Measurements from ENCODE around the gene METTL1.
"Not testable (repeated sequence)": the region's sequence is repeated elsewhere in the genome, so short reads cannot be mapped to it uniquely, and the experiment has no call there.

METTL1 gene

GRCh38 chr12:57796996-57797395, 25.1 kb upstream of the METTL1 start:
- DNase-seq: no peak

DNA sequence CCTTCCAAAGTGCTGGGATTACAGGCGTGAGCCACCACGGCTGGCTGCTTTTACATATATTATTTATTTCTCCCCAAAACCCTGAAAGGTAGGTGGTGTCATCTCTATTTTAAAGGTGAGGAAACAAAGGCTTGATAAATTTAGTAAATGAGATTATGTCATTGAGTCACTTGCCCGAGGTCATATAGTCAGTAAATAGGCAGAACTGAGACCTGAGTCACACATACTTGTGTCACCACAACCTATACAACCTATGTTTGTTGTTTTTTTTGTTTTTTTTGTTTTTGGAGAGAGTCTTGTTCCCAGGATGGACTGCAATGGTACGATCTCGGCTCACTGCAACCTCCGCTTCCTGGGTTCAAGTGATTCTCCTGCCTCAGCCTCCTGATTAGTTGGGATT, 23.4 kb upstream of the METTL1 start:
- DNase-seq: no peak

DNA sequence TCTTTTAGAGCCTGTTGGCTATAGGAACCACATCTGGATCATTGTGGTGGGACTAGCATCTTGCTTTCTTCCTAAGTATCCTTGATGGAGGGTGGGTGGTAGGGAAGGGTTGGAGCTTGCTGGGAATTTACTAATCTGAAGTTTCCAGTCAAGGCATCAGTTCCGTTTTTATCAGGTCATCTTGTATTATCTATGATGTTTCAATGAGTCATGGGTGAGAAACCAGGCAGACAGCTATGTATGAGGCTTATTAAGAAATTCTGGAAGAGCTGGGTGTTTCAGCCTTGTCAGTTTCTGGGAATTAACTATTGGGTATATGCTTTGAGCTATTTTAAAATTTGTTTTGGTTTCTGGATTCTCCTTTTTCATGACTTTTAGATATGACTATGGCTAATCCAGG, 22.0 kb upstream of the METTL1 start:
- DNase-seq: peak; percentile 4

DNA sequence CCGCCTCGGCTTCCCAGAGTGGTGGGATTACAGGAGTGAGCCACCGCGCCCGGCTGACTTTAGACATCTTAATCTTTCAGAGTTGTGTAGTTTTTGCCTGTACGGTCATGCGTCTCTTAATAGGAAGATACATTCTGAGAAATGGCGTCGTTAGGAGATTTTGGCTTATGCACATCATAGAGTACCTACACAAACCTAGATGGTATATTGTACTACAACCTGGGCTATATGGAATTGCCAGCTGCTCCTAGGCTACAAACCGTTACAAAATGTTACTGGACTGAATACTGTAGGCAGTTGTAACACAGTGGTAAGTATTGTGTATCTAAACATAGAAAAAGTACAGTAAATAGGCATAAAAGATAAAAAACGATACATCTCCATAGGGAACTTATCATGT, 12.0 kb upstream of the METTL1 start:
- no peak for DNase-seq

GRCh38 chr12:57783466-57783801, 11.5 kb upstream of the METTL1 start:
- no peak for DNase-seq

DNA sequence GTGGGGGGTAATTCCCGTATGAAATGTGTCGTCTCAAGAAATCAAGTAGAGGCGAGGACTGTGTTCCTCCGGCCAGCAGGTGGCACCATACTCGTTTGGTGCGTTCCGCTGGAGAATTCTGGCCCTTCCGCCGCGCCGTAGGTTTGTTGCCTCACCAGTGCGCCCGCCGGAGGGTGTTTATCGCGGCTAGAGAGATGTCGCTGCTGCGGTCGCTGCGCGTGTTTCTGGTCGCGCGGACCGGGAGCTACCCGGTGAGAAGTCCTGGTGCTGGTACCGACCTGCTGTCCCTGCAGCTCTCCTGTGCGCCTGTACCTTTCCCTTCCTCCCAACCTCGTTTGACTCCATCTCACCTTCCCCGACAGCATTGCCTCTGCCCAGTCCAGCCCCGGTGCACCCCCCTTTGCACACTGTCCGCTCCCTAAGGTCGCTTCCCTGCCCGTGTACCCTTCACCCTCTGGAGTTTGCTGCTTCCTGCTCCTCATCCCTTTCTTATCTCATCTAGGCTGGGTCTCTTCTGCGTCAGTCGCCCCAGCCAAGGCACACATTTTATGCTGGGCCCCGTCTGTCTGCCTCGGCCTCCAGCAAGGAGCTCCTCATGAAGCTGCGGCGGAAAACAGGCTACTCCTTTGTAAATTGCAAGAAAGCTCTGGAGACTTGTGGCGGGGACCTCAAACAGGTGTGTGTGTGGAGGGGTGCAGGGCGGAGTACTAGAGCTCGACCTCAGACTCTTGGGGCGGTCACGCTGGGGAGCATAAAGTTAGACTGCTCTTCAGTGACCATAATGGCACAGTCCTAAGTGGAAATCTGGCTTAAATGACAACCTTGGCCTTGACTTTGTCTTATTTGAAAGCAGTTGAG, 10.9 kb upstream of the METTL1 start, which contains the start of gene TSFM:
Gene TSFM, plus strand, starts transcription at position 180 of the 858 bp plus-strand sequence. Its CDS starts 15 bp downstream, at position 195.
- DNase-seq: peak; percentile 97

- DNase-seq: no peak
Observed at GRCh38 chr12:57782243-57782607, 10.3 kb upstream of the METTL1 start.

DNA sequence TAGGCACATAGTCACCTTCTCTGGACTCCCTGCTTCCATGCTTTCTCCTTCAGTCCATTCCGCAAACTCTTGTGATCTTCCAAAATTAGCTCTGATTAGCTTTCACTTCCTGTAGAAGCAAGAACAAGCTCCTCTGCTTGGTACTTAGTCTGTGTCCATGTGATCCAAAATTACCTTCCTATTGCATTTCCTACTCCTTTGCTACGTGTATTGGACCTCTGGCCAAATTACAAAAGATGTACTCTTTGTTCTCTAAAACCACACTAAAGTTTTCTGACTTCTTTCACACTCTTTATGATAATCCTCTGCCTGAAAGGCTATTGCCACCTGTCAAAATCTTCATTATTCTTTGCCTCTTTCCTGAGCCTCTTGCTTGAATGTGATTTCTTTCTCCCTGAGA, 9.9 kb upstream of the METTL1 start:
- DNase-seq: peak; percentile 29

- DNase-seq: no peak
Observed at GRCh38 chr12:57781244-57781643, 9.3 kb upstream of the METTL1 start.

GRCh38 chr12:57780284-57780897, 8.5 kb upstream of the METTL1 start:
- no peak for DNase-seq

- no peak for DNase-seq
Observed at GRCh38 chr12:57779736-57780135, 7.8 kb upstream of the METTL1 start.

GRCh38 chr12:57777911-57778310, 6.0 kb upstream of the METTL1 start:
- no peak for DNase-seq

DNA sequence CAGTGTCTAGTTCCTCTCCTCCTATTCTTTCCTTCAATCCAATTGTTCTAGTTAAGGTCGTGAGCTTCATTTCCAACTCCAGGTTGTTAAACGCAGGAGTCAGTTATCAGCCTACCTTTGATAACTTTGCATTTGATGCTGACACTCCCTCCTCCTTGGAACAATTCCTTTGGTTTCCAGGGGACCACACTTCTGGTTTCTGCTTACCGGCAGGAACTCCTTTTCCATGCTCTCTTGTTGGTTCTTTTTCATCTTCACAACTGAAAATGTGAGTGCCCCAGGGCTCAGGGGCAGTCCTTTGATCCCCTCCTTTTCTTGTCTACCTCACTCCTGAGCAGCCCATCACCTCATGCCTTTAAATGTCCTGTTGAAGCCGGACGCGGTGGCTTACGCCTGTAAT, 5.5 kb upstream of the METTL1 start:
- no peak for DNase-seq

DNA sequence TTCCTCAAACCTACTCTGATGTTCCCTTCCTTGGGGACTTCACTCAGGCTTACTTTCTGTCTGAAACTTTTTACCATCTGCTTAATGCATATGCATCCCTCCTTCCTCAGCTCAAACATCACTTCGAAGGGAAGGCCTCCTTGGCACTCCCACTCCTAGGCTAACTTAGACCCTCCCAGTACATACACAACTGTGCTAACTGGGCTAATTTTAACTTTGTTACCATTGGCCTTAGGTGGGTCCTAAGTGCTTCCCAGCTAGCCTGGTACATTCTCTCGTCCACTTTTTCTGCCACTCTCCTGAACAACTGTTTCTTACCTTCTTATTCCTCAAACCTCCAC, 4.3 kb upstream of the METTL1 start:
- no peak for DNase-seq

DNA sequence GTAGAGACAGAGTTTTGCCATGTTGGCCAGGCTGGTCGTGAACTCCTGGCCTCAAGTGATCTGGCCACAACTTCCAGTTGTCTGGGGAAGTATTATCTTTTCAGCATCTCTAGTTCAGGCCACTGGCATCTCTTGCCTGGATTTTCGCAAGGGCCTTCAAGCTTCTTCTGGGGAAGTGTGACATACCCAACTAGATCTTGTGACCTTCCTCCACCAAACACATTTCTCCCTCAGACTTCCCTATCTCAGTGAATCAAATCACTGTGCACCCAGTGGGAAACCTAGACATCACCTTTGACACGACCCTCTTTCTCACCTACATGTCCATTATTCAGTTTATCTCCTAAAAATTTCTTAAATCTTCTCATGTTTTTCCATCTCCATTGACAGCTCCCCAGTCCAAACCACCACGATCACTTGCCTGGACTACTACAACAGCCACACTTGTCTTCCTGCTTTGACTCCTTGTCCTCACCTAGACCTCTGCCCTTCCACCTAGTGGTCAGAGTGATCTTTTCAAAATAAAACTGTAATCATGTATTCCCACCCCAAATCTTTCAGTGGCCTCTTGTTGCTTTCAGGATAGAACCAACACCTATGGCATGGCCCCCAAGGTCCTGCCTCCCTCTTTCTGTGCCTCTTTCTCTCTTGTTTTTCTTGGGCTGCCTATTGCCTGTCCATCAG, 3.8 kb upstream of the METTL1 start:
- peak; percentile 12 for DNase-seq

DNA sequence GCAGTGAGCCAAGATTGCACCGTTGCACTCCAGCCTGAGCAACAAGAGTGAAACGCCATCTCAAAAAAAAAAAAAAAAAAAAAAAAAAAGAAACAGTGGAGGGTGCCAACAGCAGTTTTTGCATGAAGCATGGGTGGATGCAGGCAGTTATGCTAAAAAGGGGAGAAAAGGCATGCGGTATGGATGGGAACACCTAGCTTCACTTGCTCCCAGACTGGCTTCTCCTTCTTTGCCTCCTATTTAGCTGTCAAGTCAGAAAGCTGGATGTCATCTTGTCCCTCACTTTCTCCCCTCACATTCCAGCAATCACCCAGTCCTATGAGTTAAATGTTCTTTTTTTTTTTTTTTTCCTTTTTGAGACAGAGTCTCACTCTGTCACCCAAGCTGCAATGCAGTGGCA, 3.1 kb upstream of the METTL1 start:
- no peak for DNase-seq

DNA sequence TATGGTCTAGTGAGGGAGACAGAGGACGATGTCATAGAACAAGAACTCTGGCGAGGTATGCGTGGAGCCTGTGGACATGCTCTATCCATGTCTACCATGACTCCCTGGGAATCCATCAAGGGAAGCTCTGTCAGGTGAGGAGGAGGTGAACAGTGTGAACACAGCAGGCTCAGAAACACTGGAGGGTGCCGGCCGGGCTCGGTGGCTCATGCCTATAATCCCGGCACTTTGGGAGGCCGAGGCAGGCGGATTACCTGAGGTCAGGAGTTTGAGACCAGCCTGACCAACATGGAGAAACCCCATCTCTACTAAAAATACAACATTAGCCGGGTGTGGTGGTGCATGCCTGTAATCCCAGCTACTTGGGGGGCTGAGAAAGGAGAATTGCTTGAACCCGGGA, 2.7 kb upstream of the METTL1 start:
- DNase-seq: not testable (repeated sequence)

DNA sequence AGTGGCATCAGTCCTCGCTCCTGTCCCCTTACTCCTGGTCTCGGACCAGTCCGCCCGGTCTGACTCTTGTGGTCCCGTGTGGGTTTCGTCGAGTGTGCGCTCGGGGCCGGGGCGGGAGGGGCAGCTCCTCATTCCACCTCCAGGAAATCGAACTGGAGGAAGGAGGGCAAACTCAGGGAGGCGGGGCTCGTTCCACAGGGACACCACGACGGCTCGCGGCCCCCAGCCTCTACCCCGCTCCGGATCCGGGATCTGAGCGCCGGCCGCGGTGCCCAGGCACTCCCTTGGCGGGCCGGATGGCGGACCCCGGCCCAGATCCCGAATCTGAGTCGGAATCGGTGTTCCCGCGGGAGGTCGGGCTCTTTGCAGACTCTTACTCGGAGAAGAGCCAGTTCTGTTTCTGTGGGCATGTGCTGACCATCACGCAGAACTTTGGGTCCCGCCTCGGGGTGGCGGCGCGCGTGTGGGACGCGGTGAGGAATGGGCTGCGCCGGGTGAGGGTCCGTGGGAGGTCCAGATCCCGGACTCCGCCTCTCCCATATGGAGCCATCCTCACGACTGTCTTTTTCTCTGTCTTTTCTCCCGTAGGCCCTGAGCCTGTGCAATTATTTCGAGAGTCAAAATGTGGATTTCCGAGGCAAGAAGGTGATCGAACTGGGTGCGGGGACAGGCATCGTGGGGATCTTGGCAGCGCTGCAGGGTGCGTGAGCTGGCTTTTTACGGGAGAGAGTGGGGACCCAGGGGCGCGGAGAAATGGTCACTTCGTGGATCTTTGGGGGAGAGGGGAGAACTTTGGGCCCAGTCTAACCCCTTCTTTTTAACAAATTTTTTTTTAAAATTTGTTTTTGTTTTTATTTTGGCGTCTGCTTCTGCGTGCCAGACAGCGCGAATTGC, 771 bp upstream of the METTL1 start, which contains the start of gene EEF1AKMT3:
Gene EEF1AKMT3, plus strand, starts transcription at position 186 of the 894 bp plus-strand sequence. Its CDS starts 111 bp downstream, at position 297.
- peak; percentile 87 for DNase-seq

DNA sequence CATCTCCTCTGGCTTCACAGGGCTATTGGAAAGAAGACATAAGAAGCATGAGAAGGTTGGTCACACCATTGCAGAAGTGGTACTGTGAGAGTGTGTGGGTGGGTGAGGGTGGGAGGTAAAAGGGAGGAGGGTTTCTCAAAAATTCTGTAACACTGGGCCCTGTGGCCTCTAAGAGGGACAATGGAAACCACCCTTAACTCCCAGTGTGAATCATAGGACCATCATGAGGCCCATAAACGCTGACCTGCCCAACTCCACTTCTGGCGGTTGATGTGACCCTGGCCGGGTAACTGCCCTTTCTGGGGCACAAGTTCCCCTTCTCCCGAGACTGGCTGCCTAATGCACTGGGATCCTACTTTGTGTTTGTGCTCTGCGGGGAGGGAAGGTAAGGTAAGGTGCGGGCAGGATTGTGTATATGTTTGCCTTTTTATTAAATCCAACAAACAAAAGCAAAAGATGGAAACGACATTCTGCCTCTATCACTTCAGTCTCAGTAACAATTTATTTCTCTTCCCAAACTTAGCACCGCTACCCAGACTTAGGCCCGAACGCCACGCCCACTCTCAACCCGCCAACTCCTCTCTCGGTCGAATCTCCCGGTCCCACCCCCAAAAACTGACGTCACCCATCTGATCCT, 551 bp downstream of the METTL1 start:
- DNase-seq: peak; percentile 97

DNA sequence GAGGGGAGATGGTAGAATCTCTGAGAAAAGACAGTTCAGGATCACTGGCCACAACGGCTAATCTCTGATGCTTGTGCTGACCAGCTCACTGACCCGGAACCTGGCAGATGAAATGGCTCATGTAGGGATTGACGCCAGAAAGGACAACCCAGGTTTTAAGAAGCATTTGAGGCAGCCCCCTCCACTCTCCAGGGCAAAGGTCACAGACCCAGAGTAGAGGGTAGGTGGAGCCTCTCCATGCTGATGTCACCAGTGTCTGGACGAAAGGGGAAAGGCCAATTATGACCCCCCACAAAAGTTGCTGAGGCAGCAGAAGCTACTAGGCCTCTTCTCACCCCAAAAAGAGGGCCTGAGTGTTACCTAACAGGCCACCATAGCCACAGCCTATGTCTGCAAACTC, 1.2 kb downstream of the METTL1 start:
- DNase-seq: no peak

DNA sequence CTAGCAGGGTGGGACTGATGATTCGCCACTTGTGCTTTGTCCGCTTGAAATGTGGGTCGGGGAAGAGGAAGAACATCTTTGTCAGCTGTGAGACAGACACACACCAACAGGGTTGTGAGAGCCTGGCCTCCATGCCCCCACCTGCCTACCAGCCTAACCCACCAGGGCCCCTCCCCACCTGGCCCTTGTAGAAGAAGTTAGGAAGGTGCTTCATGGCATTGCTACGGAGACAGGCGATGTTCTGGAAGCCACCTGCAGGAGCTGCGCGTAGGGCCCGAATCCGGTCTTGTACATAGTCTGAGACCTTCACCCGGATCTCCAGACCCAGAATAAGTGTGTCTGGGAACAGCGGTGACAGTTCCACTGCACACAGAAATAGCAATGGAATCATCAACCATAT, 2.3 kb downstream of the METTL1 start:
- no peak for DNase-seq

- DNase-seq: no peak
Observed at GRCh38 chr12:57767876-57768275, 4.0 kb downstream of the METTL1 start.

DNA sequence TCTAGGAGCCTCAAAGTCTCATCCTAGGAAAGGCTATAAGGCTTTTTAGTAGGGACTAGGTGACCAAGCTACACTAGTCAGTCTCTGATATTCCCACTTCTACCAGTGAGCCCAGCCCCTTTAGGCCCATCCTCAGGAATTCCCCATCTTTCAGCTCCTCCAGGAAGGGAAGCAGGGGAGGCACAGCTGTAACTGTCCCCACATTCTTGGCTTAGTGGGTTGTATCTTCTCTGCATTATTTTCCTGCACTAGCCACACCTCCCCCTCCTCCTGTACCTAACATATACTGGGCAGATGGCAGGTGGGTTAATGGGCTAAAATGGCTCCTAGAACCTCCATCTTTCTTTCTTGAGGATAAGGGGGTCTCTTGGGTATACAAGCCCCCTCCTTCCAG, 4.6 kb downstream of the METTL1 start:
- DNase-seq: no peak

Measured in OCI-M1 (cell line).